ENCODE measurements around the gene SLC22A13.

- no peak for TF ChIP-seq CTCF (IDR thresholded peaks at IDR 0.05)
- TF ChIP-seq EP300 (IDR thresholded peaks at IDR 0.05) = no peak
- TF ChIP-seq POLR2A (IDR thresholded peaks at IDR 0.05) = no peak
Measured at GRCh38 chr3:38313695-38314094, 48.1 kb downstream of the SLC22A13 start.
